ENCODE data around the gene EEPD1.
"Not testable (repeated sequence)": the region's sequence is repeated elsewhere in the genome, so short reads cannot be mapped to it uniquely, and the experiment has no call there.

The EEPD1 gene

GRCh38 chr7:36152756-36153570 lies at the start of gene EEPD1:
Gene EEPD1 (plus strand): TSS chr7:36153254. CDS start chr7:36154325, 1,071 bp downstream.
- DNase-seq (ENCODE audit: low spot score) = peak; percentile 100

DNA sequence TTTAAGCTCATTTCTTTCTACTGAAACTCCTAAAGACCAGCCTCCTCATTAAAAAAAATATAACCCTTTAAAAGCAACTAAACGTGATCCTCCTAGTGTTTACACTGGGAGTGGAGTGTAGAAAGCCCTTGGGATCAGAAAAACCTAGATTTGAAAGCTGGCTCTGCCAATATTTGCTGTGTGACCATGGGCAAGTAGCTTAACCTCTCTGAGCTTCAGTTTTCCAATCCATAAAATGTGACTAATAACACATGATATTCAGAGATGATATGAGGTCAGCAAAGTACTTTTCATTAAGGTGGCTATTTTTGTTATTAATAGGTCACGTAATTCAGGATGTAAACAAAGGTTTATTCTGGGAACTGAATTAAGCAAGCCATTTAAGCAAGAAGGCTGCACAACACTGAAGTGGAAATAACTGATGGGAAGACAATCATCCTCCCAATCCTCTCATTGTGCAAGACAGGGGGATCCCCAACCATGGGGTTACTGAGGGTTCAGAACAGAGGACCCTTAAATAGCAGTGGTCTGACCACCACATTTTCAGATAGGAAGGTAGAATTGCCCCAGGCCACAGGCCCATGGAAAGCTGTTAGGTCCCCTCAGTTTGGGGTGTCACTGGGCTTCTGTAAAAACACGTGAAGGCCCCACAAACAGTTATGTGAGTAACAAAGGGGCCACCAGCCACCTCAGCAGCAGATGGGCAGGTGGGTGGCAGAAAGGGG lies 49.1 kb upstream of the EEPD1 start:
- no peak for DNase-seq (ENCODE audit: low spot score)

GRCh38 chr7:36106972-36107908 lies 45.8 kb upstream of the EEPD1 start:
- DNase-seq (ENCODE audit: low spot score) = not testable (repeated sequence)

- DNase-seq (ENCODE audit: low spot score) = no peak
These were observed 45.0 kb upstream of the EEPD1 start for GRCh38 chr7:36107926-36108631.

GRCh38 chr7:36109013-36109627 lies 43.9 kb upstream of the EEPD1 start:
- DNase-seq (ENCODE audit: low spot score) = no peak

- DNase-seq (ENCODE audit: low spot score) = no peak
These were observed 42.5 kb upstream of the EEPD1 start for GRCh38 chr7:36110584-36110983.

GRCh38 chr7:36112969-36113368 lies 40.1 kb upstream of the EEPD1 start:
- no peak for DNase-seq (ENCODE audit: low spot score)

- DNase-seq (ENCODE audit: low spot score) = no peak
These were observed 38.7 kb upstream of the EEPD1 start for GRCh38 chr7:36114355-36114754.

DNA sequence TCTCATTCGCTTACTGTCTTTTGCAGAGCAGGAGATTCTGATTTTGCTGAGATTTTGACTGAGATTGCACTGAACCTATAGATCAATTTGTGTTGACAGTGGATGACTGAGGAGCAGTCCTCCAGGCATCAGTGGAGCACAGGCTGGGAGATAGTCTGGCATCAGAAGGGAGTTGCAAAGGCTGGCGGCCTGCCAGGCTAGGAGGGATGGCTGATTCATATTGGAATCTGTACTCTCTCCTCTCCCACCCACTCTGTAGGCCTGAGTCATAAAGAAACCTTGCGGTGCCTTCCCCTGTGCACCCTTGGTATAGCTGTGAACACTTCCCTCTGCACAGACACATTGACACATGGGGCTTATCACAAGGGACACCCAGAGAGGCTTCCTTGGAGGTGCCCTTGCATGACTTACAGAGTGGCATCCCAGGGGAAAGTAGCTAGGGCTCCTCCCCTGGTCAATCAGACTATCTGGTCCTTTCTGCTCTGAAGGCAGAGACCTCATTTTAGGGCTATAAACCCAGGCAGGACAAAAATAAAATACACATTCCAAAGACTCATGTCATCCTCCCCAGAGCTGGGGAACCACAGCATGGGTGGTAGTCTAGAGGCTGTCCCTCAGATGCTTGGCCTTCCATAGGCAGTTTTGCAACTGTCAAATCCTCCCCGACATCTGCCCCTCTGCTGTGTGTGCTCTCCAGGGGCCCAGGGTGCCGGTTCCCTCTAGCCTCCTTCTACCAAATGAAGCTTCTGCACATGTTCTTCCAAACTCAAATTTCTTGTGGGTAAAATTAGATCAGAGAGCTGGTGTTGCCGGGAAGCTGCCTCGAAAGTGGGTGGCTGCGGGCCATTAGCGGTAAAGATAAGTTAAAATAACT lies 37.4 kb upstream of the EEPD1 start:
- peak; percentile 99 for DNase-seq (ENCODE audit: low spot score)

DNA sequence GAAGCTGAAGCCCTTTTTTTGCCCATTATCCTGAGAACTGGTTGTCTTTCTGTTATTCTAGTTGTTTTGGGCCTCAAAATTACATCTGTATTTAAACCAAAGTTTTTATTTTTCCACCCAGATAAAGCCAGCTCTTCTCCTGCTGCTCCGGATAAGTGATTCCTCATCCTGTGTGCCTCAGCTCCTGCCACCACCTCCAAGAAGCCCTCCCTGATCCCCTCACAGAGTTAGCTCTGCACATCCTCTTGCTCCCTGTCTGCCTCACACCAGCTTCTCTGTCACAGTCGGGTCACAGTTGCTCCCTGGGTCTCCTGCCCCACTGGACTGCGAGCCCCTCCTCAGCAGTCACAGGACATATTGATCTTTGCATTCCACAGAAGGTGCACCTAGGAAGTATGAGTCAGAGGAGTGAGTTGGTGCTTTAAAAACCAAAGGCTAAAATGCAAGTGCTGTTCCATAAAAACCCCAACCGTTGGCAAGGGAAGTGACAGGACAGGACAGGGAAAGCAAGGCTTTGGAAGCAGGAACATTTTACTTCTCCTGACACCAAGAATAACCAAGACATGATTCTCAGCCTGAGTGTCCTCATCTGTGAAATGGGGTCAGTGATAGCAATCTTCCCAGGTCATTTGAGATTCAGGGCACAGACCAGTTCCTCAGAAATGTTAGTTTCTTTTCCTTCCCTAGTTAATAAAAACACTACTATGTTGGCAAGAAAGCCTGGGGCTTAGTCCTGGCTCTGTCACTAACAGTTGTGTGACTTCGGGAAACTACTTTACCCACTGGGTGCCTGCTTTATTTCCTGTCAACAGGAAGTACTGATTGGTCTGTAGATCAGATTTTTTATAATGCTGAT lies 36.5 kb upstream of the EEPD1 start:
- DNase-seq (ENCODE audit: low spot score) = peak; percentile 55

GRCh38 chr7:36117203-36117840 lies 35.7 kb upstream of the EEPD1 start:
- DNase-seq (ENCODE audit: low spot score) = no peak

DNA sequence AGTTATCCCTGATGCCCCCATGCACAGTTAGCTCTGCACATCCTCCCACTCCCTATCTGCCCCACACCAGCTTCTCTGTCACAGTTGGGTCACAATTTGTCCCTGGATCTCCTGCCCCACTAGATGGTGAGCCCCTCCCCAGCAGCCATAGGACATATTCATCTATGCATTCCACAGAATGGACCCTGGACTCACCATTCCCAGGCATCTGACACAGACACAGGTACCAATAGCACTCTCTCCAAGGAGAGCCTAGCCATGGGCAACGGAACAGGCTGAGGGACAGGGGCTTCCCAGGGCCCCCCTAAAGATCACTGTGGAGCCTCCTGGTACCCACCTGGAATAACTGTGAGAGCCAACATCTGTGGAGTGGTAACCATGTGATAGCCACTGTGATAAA lies 34.7 kb upstream of the EEPD1 start:
- DNase-seq (ENCODE audit: low spot score) = no peak

- no peak for DNase-seq (ENCODE audit: low spot score)
These were observed 33.9 kb upstream of the EEPD1 start for GRCh38 chr7:36119005-36119706.

DNA sequence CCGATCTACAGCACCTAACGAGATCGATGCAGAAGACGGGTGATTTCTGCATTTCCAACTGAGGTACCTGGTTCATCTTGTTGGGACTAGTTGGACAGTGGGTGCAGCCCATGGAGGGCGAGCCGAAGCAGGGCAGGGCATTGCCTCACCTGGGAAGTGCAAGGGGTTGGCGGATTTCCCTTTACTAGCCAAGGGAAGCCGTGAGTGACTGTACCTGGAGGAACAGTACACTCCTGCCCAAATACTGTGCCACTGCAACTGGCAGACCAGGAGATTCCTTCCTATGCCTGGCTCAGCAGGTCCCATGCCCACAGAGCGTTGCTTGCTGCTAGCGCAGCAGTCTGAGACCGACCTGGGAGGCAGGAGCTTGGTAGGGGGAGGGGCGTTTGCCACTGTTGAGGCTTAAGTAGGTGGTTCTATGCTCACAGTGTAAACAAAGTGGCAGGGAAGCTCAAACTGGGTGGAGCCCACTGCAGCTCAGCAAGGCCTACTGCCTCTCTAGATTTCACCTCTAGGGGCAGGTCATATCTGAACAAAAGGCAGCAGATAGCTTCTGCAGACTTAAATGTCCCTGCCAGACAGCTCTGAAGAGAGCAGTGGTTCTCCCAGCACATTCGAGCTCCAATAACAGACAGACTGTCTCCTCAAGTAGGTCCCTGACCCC lies 32.9 kb upstream of the EEPD1 start:
- DNase-seq (ENCODE audit: low spot score) = not testable (repeated sequence)

DNA sequence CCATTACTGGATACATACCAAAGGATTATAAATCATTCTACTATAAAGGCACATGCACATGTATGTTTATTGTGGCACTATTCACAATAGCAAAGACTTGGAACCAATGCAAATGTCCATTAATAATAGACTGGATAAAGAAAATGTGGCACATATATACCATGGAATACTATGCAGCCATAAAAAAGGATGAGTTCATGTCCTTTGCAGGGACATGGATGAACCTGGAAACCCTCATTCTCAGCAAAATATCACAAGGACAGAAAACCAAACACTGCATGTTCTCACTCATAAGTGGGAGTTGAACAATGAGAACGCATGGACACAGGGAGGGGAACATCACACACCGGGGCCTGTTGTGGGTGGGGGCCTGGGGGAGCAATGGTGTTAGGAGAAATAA lies 27.4 kb upstream of the EEPD1 start:
- DNase-seq (ENCODE audit: low spot score) = not testable (repeated sequence)

DNA sequence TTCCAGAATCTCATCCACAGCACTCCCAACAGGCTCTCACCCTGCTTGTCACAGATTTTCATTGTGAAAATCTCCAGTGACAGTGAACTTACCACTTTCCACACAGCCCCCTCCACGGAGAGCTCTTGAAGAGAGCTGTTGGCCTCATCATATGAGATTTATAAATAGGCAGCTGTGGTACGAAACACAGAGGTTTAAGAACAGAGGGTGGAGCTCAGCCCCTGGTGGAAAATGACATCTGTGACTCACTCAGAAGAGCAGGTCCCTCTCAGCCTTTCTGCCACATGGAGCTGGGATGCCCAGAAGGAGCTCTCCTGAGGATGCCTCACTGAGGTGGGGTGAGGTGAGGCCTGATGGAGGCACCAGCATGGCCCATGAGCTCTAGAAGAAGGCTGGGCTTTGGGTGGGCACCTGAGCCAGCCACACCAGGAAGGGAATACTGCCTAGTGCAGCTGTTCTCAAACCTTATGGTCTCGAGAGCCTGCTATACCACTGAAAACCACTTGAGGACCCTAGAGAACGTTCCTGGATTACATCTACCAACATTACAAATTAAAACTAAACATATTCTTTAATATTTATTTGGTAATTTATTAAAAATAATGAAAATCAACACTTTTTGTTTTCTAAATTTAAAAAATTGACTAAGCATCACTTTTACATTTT lies 25.8 kb upstream of the EEPD1 start:
- no peak for DNase-seq (ENCODE audit: low spot score)
